Prostate gland (tissue), 2 donors: ENCODE data around the gene KRT80. TPM values are rescaled to one million over a fixed set of nuclear protein-coding genes. Genes with fewer than 3 reads are reported as not detected.

ENCODE experiments used
- DNase-seq: peaks from one replicate; pipeline ENCODE4 v3.0.0-alpha.2; 2019; ENCODE audit warnings: low spot score
- H3K27ac ChIP-seq, 2 donors: fragments of 200-600 bp; sonication (generic); 2 replicates each; pipeline ENCODE4 v1.5.1; 2017 to 2019
- H3K27me3 ChIP-seq: fragments of 200-600 bp; sonication (generic); replicated peaks from 2 replicates; pipeline ENCODE4 v1.5.1; 2019; ENCODE audit not compliant: insufficient read depth
- H3K36me3 ChIP-seq, 2 donors: fragments of 200-600 bp; sonication (generic); 1 replicate in 1 of 2; 2 replicates in 1 of 2; pipeline versions ENCODE4 v1.5.1 to v1.8.1; 2017 to 2019
- H3K4me1 ChIP-seq: fragments of 200-600 bp; sonication (generic); replicated peaks from 2 replicates; pipeline ENCODE4 v1.5.1; 2019
- H3K4me3 ChIP-seq, 2 donors: fragments of 200-600 bp; sonication (generic); 2 replicates each; pipeline ENCODE4 v1.5.1; 2017 to 2019
- H3K9me3 ChIP-seq: fragments of 200-600 bp; sonication (generic); 2 replicates; pipeline ENCODE4 v1.5.1; 2017
- CTCF ChIP-seq, 4 experiments: fragments of 200-600 bp in 2 of 4; fragments of 450-650 bp in 2 of 4; sonication (generic) in 2 of 4; IDR thresholded peaks; 1 replicate in 3 of 4; 2 replicates in 1 of 4; pipeline ENCODE4 v1.5.1; 2016 to 2019; ENCODE audit warnings: antibody characterized with exemption in 4 of 4, mild to moderate bottlenecking in 2 of 4, moderate library complexity in 2 of 4
- POLR2A ChIP-seq: fragments of 450-650 bp; IDR thresholded peaks from one replicate; pipeline ENCODE4 v1.6.1; 2016; ENCODE audit warnings: antibody characterized with exemption, mild to moderate bottlenecking
- POLR2AphosphoS5 ChIP-seq: sonication (generic); formaldehyde crosslinking; IDR thresholded peaks from one replicate; pipeline ENCODE4 v1.6.1; 2017; ENCODE audit warnings: antibody characterized with exemption
- WGBS: methylation state at CpG from one replicate; pipeline ENCODE4 v1.1.5; 2018; 5-methylcytosine and 5-hydroxymethylcytosine counted together
- intact Hi-C: fragments of 100-400 bp; cut with DNase I; formaldehyde crosslinking; loops from one replicate; pipeline ENCODE4 v1.14.2; 2022
- total RNA-seq, 2 donors: library from RNA; depleted of rRNA; stranded (reverse); fragments of >200 nt; gene quantifications; one replicate each; pipeline ENCODE4 v1.1.0, GENCODE V29; 2016

Gene KRT80
- total RNA-seq, 2 donors from 2014 or later = 1.9 to 3.7 TPM

GRCh38 chr12:52233462-52234207, 41.8 kb upstream of the KRT80 start:
- peaks cover 10% of the 10 kb centered on the region for H3K4me1 ChIP-seq
- no peaks in the 10 kb centered on the region for H3K36me3 ChIP-seq
- H3K27me3 ChIP-seq = no peaks in the 10 kb centered on the region
- intact Hi-C loops = no loop called here
- peak overlapping the region; percentile 6 to 19 for H3K4me3 ChIP-seq
- H3K27ac ChIP-seq = peak overlapping the region; percentile 49 to 69
- H3K9me3 ChIP-seq = no peaks in the 10 kb centered on the region
- no peak for DNase-seq
- no peak for TF ChIP-seq POLR2A
- TF ChIP-seq POLR2AphosphoS5 = no peak
- TF ChIP-seq CTCF (IDR thresholded peaks at IDR 0.05) = no peak
- WGBS = 46% methylated on average over 34 of the region's 40 CpGs

GRCh38 chr12:52232674-52233461, 41.1 kb upstream of the KRT80 start, which contains the start of gene KRT7:
KRT7 (plus strand) TSS chr12:52233243; CDS start chr12:52233297, 54 bp downstream.
- H3K4me3 ChIP-seq = peak within 1 kb of the TSS; percentile 6 to 19
- peaks cover 10% of the 10 kb centered on the region for H3K4me1 ChIP-seq
- no peaks in the 10 kb centered on the region for H3K27me3 ChIP-seq
- no peaks in the 10 kb centered on the region for H3K36me3 ChIP-seq
- H3K9me3 ChIP-seq = no peaks in the 10 kb centered on the region
- no peak for TF ChIP-seq POLR2AphosphoS5
- TF ChIP-seq CTCF (IDR thresholded peaks at IDR 0.05) = peak in 2 of 4 experiments; percentile 10 to 18
- peak; percentile 77 for TF ChIP-seq POLR2A
- intact Hi-C loops = no loop called here
- H3K27ac ChIP-seq = peak within 1 kb of the TSS; percentile 65 to 69
- 14% methylated on average over 43 of the region's 58 CpGs for WGBS
- DNase-seq = no peak

- DNase-seq = no peak
- H3K27me3 ChIP-seq = no peaks in the 10 kb centered on the region
- no peak for TF ChIP-seq CTCF (IDR thresholded peaks at IDR 0.05)
- no peak for TF ChIP-seq POLR2AphosphoS5
- TF ChIP-seq POLR2A = no peak
- intact Hi-C loops = no loop called here
- H3K9me3 ChIP-seq = no peaks in the 10 kb centered on the region
- peaks cover 10% of the 10 kb centered on the region for H3K4me1 ChIP-seq
- 63% methylated on average over 12 of the region's 12 CpGs for WGBS
- peak overlapping the region; percentile 65 to 69 for H3K27ac ChIP-seq
- H3K36me3 ChIP-seq = no peaks in the 10 kb centered on the region
- no peak overlapping the region for H3K4me3 ChIP-seq
Measured at GRCh38 chr12:52232203-52232673, 40.4 kb upstream of the KRT80 start.

GRCh38 chr12:52231305-52232202, 39.7 kb upstream of the KRT80 start:
- WGBS = 52% methylated on average over 13 of the region's 16 CpGs
- H3K9me3 ChIP-seq = no peaks in the 10 kb centered on the region
- H3K4me3 ChIP-seq = no peak overlapping the region
- TF ChIP-seq POLR2AphosphoS5 (peak; percentile 58), POLR2A (no peak)
- intact Hi-C loops = no loop called here
- no peak for DNase-seq
- no peaks in the 10 kb centered on the region for H3K36me3 ChIP-seq
- no peaks in the 10 kb centered on the region for H3K27me3 ChIP-seq
- H3K4me1 ChIP-seq = peaks cover 10% of the 10 kb centered on the region
- H3K27ac ChIP-seq = peak overlapping the region; percentile 65 to 69
